RPMI8226 (cell line): Measurements from ENCODE around the gene HMGB3.
"Not testable (repeated sequence)": the region's sequence is repeated elsewhere in the genome, so short reads cannot be mapped to it uniquely, and the experiment has no call there.

Source experiments
- DNase-seq: peaks from one replicate; pipeline ENCODE4 v3.0.0-alpha.2; 2015

HMGB3 gene

DNA sequence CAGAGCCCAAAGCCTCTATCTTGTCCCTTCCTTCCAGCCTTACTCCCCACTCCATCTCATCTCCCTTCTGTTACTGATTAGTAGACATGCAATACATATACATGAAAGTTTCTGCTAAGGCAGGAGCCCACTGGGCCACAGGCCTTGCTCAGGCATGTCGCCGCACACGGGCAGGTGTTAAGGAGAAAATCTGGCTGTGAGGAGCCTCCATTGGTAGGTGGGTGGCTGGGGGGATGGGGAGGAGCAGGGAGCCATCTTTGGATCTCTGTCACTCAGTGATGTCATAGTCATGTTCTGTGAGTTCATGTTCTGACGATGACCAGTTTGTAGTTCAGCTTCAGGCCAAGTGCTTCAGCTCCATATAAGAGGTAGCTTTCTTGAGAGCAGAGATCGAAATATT, 2.9 kb upstream of the HMGB3 start:
- DNase-seq: no peak

DNA sequence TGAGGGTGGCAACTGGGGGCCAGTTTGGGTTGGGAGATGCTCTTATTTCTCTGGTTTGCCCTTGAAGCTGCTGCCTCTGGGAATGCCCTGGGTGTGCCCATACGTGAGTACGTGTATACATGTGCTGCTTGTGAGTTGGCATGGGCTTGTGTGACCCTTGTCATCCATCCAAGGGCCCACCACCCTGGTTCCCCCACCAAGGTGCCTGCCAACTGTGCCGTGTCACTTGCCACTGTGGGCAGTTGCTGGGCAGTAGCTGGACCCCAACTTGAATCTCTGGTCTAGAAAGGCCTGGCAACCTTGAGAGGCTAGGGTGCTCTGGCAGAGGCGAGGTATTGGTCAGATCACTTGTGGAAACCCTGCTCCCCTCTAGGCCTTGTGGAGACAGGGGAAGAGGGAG, 2.4 kb upstream of the HMGB3 start:
- no peak for DNase-seq

DNA sequence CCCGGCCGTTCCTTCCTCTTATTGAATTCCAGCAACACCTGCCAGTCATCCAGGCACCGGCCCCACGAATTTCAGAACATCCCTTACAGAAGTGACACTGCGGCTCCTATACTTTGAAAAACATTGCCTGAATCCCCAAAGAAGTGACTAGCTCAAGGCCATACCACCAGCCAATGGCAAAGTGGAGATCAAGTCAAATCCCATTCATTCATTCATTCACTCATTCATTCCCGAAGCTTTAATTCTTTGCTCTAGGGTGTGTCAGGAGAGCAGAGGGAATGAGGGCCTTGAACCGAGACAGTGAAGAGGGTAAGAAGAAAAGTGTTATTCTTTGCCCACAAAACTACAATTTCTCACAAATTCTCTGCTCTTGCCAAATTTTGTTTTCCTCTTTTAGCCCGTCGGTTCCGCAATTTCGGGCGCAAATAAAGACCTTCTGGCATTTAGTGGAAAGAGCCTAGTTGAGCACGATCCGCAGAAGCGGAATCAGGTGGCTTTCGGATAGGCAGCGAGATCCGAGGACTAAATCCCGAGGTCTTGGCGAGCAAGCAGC, 824 bp upstream of the HMGB3 start:
- peak; percentile 11 for DNase-seq

DNA sequence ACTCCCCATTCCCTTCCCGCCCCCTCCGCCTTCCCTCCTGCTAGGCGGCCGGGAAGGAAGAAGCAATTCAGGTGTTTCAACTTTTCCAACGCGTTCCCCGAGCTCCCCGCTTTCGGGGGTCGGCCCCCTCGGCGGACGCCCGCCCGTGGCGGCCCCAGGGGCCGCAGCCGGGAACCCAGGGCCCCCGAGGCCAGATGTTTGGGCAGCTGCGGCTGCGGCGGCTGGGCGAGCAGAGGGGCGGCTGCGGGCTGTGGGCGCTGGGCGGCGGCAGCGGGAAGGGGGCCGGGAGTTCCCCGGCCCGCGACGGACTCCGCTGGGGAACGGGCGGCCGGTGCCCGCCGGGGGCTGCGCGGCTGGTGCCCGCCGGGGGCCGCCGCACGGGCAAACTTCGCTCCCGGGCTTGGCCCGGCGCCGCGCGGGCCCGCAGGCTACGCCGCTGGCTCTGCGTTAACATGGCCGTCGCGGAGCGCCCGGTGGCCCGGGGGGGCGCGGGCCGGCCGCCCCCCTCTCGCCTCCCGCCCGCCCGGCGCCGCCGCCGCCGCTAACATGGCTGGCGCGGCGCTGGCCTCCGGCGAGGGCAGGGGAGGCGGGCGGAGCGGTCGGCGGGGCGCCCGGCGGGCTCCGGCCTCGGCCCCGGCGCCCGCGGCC, 510 bp downstream of the HMGB3 start:
- peak; percentile 13 for DNase-seq

DNA sequence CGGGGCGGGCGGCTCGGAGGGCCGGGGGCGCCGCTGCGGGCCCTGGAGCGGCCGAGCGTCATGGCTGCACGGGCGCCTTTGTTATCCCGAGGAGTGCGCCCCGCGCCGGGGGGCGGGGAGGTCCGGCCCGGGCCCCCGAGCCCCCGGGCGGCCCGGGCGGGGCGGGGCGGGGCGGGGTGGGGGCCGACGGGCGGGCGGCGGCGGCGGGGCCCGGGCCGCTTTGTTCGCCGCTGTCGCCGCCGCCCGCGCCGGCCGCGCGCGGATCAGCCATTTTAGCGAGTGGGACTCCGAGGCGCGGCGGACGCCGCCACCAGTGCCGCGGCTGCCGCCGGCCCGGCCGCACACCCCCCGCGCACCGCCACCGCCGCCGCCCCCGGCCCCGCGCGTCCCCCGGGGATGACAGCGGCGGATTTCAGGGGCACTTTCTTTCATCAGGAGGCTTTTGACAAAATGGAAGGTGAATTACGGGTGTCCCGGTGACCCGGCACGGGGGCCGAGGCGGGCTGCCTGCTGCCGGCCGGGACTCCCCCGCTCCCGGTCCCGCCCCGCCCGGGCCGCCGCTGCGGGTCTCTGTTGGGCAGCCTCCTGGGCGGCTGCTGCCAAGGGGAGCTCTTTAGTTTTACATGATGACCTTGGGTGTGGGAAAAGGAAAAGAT, 1.2 kb downstream of the HMGB3 start:
- peak; percentile 33 for DNase-seq

DNA sequence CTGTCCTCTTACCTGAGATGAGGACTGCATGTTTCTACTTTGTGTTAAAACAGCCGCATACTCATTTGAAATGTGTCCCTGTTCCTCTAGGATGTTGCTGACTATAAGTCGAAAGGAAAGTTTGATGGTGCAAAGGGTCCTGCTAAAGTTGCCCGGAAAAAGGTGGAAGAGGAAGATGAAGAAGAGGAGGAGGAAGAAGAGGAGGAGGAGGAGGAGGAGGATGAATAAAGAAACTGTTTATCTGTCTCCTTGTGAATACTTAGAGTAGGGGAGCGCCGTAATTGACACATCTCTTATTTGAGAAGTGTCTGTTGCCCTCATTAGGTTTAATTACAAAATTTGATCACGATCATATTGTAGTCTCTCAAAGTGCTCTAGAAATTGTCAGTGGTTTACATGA, 4.6 kb downstream of the HMGB3 start:
- not testable (repeated sequence) for DNase-seq

DNA sequence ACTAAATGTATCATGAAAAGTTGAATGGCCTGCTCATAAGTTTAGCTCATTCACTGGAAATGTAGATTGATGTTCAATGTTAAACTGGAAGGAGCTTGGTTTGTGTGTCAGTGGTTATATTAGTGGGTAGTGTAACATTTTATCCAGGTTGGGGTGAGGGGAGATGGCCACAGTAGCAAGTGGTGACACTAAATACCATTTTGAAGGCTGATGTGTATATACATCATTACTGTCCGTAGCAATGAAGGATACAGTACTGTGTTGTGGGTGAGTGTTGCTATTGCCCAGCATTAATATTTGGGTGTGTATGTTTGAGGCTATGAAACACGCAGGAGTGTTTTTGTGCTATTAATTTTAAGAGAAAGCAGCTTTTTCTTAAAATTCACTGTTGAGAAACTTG, 6.3 kb downstream of the HMGB3 start:
- DNase-seq: no peak

DNA sequence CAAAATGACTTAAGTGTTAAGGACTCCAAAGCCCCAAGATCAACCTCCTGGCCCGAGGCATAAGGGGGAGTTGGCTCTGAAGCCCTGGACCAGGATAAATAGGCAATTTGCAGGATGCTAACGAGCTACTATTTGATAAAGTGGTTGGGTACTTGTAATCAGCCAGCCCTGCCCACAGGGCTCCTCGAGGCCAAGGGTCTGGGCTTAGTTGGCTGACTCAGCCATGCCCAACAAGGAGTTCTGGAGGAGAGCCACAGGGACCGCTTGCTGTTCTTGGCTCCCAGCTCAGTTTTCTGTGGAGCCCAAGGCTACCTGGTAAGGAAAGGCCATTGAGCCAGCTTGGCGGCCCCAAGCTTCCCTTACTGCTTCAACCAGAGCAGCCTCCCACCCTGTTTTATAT, 7.8 kb downstream of the HMGB3 start:
- DNase-seq: no peak

DNA sequence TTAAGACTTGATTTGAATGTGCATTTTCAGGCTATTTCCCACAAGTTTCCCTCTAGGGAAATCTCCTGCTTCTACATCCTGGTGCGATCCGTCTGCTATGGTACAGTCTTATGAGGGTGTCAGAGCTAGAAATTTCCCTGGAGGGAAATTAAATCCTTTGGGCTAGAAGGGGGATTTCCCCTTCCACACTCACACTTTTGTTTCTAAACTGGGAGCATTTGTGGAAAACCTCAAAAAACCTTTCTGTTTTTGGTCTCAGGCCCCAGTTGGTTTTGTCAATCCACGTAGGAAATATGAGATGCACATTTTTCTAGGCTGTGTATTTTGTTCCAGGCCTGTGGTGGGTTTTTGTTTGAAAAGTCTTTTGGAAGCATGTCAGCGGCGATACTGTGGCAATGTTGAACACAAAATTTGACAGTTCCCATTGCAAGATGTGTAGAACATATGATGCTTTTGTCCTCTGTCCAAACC, 17.8 kb downstream of the HMGB3 start:
- no peak for DNase-seq

DNA sequence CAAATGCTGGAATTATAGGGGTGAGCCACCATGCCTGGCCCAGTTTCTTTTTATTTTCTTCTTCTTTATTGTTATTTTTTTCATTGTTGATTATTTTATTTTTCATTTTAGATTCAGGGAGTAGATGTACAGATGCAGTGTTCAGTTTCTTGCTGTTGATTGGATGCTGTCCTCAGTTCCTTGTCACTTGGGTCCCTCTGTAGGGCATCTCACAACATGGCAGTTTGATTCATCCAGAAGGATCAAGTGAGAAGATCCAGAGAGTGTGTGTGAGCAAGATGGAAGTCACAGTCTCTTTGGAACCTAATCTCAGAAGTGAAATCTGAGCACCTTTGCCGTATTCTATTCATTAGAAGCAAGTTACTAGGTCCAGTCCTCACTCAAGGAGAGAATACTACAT, 20.9 kb downstream of the HMGB3 start:
- DNase-seq: no peak

DNA sequence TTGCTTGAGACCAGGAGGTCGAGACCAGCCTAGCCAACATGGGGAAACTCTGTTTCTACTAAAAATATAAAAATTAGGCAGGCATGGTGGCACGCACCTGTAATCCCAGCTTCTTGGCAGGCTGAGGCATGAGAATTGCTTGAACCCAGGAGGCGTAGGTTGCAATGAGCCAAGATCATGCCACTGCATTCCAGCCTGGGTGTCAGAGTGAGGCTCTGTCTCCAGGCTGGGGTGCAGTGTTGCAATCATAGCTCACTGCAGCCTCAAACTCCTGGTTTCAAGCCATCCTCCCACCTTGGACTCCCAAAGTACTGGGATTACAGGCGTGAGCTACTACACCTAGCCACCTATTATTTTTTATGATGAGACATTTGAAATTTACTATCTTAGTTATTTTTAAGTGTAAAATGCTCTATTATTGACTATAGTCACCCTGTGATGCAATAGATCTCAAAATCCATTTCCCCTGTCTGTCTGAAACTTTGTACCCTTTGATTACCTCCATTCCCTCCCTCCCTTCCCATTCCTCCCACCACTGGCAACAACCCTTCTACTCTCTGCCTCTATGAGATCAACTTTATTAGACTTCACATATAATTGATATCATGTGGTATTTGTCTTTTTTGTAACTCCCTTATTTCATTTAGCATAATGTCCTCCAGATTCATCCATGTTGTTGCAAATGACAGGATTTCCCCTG, 23.4 kb downstream of the HMGB3 start:
- no peak for DNase-seq

DNA sequence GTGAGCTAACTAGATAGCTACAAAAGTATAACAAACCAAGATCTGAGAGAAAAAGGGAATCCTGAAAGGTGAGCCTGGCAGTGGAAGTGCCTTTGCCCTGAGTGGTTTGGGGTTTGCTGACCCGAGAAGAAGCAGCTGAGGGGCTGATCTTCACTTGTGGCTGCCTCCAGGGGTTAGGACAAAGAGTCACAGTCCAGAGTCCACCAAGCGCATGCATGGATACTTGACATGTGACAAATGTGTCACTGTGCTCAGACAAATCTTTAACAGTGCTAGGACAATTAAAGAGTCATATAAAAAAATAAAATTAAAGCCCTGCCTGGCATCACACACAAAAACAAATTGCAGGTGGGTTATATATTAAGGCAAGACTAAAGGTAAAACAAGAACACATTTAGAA, 26.4 kb downstream of the HMGB3 start:
- no peak for DNase-seq

DNA sequence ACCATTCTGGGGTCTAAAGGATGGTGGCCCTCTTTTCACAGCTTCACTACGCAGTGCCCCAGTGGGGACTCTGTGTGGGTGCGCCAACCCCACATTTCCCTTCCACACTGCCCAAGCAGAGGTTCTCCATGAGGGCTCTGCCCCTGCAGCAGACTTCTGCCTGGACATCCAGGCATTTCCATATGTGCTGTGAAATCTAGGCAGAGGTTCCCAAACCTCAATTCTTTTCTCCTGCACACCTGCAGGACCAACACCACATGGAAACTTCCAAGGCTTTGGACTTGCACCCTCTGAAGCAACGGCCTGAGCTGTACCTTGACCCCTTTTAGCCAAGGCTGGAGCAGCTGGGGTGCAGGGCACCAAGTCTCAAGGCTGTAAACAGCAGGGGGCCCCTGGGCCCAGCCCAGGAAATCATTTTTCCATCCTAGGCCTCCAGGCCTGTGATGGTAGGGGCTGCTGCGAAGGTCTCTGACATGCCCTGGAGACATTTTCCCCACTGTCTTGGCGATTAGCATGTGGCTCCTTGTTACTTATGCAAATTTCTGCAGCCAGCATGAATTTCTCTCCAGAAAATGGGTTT, 30.1 kb downstream of the HMGB3 start:
- no peak for DNase-seq

DNA sequence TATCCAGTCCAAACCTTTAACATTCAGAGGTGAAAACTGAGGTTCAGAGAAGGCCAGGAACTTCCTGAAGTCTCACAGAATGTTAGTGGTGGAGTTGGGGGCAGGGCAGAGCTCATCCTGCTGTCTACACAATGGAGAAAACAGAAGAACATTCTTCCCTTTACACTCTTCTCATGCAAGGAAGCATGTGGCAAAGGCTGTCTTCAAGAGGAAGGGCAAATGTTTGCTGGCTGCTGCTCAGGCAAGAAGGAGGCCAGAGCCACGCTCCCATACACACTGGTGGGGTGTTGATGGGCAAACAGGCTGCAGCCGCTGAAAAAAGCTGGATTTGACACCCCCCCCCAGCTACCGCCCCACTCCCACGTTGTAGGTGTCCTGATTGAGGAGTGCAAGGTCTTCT, 32.5 kb downstream of the HMGB3 start:
- DNase-seq: no peak

DNA sequence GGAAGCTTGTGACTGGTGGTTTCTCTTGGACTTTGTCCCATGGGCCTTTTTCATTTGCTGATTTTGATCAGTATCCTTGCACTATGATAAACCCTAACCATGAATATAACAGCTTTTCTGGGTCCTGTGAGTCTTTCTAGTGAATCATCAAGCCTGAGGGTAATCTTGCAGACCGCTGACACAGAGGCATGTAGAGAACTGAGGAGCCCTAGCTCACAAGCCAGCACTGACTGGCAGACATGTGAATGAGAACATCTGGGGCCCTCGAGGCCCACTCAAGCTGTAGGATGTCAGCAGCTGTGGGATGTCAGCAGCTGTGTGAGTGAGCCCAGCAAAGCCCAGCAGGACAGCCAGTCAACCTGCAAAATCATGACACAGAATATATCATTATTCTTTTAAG, 36.7 kb downstream of the HMGB3 start:
- DNase-seq: no peak

DNA sequence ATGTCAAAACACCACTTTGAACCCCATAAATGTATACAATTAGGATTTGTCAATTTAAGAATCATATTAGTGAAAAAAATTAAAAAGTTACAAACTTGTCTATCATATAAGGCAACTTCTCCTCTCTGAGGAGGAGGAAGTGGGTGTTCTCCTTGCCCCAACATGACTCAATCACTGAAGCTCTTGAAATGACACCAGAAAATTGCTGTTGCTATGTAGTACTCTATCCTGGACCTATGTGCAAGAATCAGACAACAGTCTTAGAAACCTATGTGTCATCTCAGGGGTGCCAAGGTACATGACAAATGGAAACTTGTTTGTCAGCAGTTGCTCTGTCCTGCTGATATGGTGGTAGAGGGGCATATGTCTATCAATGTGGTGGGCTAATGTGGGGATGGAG, 47.7 kb downstream of the HMGB3 start:
- DNase-seq: no peak

DNA sequence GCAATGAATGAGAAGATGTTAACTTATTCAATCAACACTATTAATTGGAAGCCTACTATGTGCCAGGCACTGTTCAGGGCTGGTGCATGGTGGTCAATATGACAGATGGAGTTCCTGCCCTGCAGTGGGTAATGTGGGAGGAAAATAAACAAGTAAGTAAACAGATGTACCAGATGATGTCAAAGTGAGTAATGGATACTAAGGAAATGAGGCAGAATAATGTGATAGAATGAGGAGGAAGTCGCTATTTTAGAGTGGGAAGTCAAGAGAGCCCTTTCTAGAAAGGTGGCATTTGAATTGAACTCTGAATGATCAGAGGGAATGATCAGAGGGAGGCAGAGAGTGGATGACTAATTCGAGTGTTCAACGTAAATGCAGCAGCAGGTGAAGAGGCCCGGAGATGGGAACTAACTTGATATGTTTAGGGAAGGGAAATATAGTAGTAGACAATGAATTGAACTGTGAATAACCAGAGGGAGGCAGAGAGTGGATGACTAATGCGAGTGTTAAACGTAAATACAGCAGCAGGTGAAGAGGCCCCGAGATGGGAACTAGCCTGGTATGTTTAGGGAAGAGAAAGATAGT, 48.3 kb downstream of the HMGB3 start:
- DNase-seq: no peak

DNA sequence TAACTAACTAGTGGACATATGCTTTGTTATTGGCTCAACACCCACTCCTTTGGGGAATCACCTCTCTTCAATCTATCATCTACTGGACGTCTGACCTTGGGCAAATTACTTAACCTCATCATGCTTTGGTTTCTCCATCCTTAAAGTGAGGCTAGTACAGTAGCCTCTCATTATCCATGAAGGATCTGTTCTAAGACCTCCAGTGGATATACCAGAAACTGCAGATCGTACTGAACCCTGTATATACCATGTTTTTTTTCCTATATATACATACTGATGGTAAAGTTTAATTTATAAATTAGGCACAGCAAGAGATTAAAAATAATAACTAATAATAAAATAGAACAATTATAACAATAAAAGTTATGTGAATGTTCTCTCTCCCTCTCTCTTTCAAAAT, 56.2 kb downstream of the HMGB3 start:
- no peak for DNase-seq
